Measurements from ENCODE around the gene ANKRD36.
"Not testable (repeated sequence)": the region's sequence is repeated elsewhere in the genome, so short reads cannot be mapped to it uniquely, and the experiment has no call there.

- TF ChIP-seq EGR1 (conservative IDR thresholded peaks at IDR 0.05); E2F6 (IDR thresholded peaks at IDR 0.05; ENCODE audit: borderline replicate concordance in 1 of 2, extremely low read depth in 1 of 2, insufficient read depth in 1 of 2, insufficient read length in 1 of 2, low read depth in 1 of 2, low read length in 1 of 2, poor library complexity in 1 of 2, severe bottlenecking in 1 of 2): not testable (repeated sequence)
Observed at GRCh38 chr2:97098786-97099372, 14.1 kb upstream of the ANKRD36 start.

Measured in K562 (cell line).